Stimulated activated CD8-positive, alpha-beta memory T cell treated with anti-CD3 and anti-CD28 coated beads, Interleukin-7, amount 100 ng/mL, for 24 hours (primary cell): ENCODE results near the gene ITGA2.
"Not testable (repeated sequence)": the region's sequence is repeated elsewhere in the genome, so short reads cannot be mapped to it uniquely, and the experiment has no call there.

Experiments used
- DNase-seq: peaks from one replicate; pipeline ENCODE4 v3.0.0-alpha.2; 2020; ENCODE audit warnings: low read depth

The ITGA2 gene

GRCh38 chr5:53100606-53101005 is 111.5 kb downstream of the ITGA2 start:
- no peak for DNase-seq

- no peak for DNase-seq
These were observed 116.6 kb downstream of the ITGA2 start for GRCh38 chr5:53105611-53106300.

- no peak for DNase-seq
These were observed 119.9 kb downstream of the ITGA2 start for GRCh38 chr5:53109056-53109442.

GRCh38 chr5:53109443-53110127 is 120.4 kb downstream of the ITGA2 start, which contains the start of gene MOCS2:
TSS of gene MOCS2 (minus strand) at chr5:53109757. CDS start at chr5:53107174, 2,583 bp downstream.
- peak; percentile 77 for DNase-seq

GRCh38 chr5:53110156-53110555 is 121.0 kb downstream of the ITGA2 start:
- no peak for DNase-seq

GRCh38 chr5:53111139-53111538 is 122.0 kb downstream of the ITGA2 start:
- no peak for DNase-seq

- not testable (repeated sequence) for DNase-seq
These were observed 123.2 kb downstream of the ITGA2 start for GRCh38 chr5:53112307-53112706.

- no peak for DNase-seq
These were observed 123.8 kb downstream of the ITGA2 start for GRCh38 chr5:53112909-53113308.

- DNase-seq, result no peak
These were observed 124.8 kb downstream of the ITGA2 start for GRCh38 chr5:53113947-53114346.

GRCh38 chr5:53114988-53115387 is 125.8 kb downstream of the ITGA2 start:
- no peak for DNase-seq

GRCh38 chr5:53116597-53116996 is 127.4 kb downstream of the ITGA2 start:
- DNase-seq, result no peak

- no peak for DNase-seq
These were observed 129.7 kb downstream of the ITGA2 start for GRCh38 chr5:53118879-53119278.

- DNase-seq, result no peak
These were observed 131.0 kb downstream of the ITGA2 start for GRCh38 chr5:53120165-53120564.

GRCh38 chr5:53123702-53124101 is 134.6 kb downstream of the ITGA2 start:
- DNase-seq, result no peak

- DNase-seq, result no peak
These were observed 137.4 kb downstream of the ITGA2 start for GRCh38 chr5:53126521-53126920.

GRCh38 chr5:53127107-53127506 is 138.0 kb downstream of the ITGA2 start:
- no peak for DNase-seq

- no peak for DNase-seq
These were observed 139.3 kb downstream of the ITGA2 start for GRCh38 chr5:53128481-53128880.

GRCh38 chr5:53130266-53130665 is 141.1 kb downstream of the ITGA2 start:
- DNase-seq, result no peak

- no peak for DNase-seq
These were observed 143.9 kb downstream of the ITGA2 start for GRCh38 chr5:53133020-53133419.
